ENCODE results near the gene DOCK2. TPM values are rescaled to one million over a fixed set of nuclear protein-coding genes. Genes with fewer than 3 reads are reported as not detected.

DOCK2 gene
- total RNA-seq, 1 experiment from 2014 or later = 2.2 TPM

DNA sequence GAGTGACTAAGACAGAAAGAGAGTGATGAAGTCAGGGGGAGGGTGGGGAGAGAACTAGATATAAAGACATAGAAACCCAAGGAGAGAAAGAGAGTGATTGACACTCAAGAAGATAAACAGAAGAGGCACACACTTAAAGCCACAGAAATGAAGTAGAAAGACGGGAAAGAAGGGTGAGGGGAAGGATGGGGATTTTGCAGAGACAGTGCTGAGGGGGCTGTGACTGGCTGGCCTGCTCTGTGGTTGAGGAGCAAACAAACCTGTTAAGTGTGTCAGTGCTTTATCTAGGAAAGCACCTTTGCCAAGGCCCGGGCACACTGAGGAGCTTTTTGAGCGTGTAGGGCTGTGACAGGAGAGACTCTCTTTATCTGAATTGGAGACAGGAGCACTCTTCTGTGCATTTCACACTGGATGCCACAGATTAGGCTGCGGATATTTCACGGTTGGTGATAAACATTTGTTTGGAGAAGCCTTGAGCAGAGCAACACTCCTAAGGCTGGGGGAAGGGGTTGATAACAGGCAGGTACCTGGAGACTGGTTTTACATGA, 109.1 kb downstream of the DOCK2 start:
- intact Hi-C loops (cut with micrococcal nuclease; ENCODE audit: unreplicated experiment) = no loop called here

DNA sequence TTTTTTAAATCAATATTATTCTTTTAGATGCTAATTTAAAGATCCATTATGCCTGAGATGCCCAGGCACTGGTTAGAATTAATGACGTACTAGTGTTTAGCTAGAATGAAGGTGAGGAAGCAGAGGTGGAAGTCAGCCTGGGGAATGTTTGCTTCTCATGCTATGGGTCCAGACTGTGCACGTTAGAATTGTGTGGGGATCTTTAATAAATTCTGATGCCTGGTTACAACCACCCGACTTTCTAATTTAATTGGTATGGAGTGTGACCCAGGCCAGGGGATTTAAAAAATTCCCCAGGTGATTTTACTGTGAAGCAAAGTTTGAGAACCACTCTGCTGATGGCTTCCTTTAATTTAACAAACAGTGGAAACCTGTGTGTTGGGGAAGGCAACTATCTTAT, 111.1 kb downstream of the DOCK2 start:
- no peaks in the 10 kb centered on the region for H3K36me3 ChIP-seq (ENCODE audit: insufficient read depth, low read length, poor library complexity, severe bottlenecking)
- no peak overlapping the region for H3K4me3 ChIP-seq (ENCODE audit: low read depth, low read length, poor library complexity, severe bottlenecking)
- no peaks in the 10 kb centered on the region for H3K4me1 ChIP-seq (ENCODE audit: insufficient read depth, low read length, poor library complexity, severe bottlenecking)
- no peaks in the 10 kb centered on the region for H3K9me3 ChIP-seq (ENCODE audit: low read depth, low read length, poor library complexity, severe bottlenecking)
- CTCF ChIA-PET = no interaction called here
- TF ChIP-seq, protein P1, sequence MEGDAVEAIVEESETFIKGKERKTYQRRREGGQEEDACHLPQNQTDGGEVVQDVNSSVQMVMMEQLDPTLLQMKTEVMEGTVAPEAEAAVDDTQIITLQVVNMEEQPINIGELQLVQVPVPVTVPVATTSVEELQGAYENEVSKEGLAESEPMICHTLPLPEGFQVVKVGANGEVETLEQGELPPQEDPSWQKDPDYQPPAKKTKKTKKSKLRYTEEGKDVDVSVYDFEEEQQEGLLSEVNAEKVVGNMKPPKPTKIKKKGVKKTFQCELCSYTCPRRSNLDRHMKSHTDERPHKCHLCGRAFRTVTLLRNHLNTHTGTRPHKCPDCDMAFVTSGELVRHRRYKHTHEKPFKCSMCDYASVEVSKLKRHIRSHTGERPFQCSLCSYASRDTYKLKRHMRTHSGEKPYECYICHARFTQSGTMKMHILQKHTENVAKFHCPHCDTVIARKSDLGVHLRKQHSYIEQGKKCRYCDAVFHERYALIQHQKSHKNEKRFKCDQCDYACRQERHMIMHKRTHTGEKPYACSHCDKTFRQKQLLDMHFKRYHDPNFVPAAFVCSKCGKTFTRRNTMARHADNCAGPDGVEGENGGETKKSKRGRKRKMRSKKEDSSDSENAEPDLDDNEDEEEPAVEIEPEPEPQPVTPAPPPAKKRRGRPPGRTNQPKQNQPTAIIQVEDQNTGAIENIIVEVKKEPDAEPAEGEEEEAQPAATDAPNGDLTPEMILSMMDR (conservative IDR thresholded peaks at IDR 0.05; ENCODE audit: low read depth, low read length) = no peak
- TF ChIP-seq EZH2 (IDR thresholded peaks at IDR 0.05; ENCODE audit: borderline replicate concordance, low read depth, low read length, poor library complexity, severe bottlenecking) = no peak
- no peaks in the 10 kb centered on the region for H3K27me3 ChIP-seq (replicated peaks; ENCODE audit: insufficient read depth, low read depth, low read length, poor library complexity)
- POLR2A ChIA-PET (ENCODE audit: low non-redundant PET) = no interaction called here
- DNase-seq (ENCODE audit: low spot score) = no peak
- intact Hi-C loops (cut with micrococcal nuclease; ENCODE audit: unreplicated experiment) = no loop called here
- no TSS peak for BruUV-seq (replicated peaks)
- H3K27ac ChIP-seq (ENCODE audit: low read depth, low read length, poor library complexity, severe bottlenecking) = no peak overlapping the region

More for the DNA sequence above, 109.1 kb downstream of the DOCK2 start:
- POLR2A ChIA-PET (ENCODE audit: low non-redundant PET) = no interaction called here
- Histone ChIP-seq H3K36me3 (ENCODE audit: insufficient read depth, low read length, poor library complexity, severe bottlenecking) (no peaks in the 10 kb centered on the region), H3K4me1 (ENCODE audit: insufficient read depth, low read length, poor library complexity, severe bottlenecking) (no peaks in the 10 kb centered on the region), H3K9me3 (ENCODE audit: low read depth, low read length, poor library complexity, severe bottlenecking) (no peaks in the 10 kb centered on the region), H3K4me3 (ENCODE audit: low read depth, low read length, poor library complexity, severe bottlenecking) (no peak overlapping the region), H3K27me3 (replicated peaks; ENCODE audit: insufficient read depth, low read depth, low read length, poor library complexity) (no peaks in the 10 kb centered on the region), H3K27ac (ENCODE audit: low read depth, low read length, poor library complexity, severe bottlenecking) (no peak overlapping the region)
- no peak for DNase-seq (ENCODE audit: low spot score)
- TF ChIP-seq EZH2 (IDR thresholded peaks at IDR 0.05; ENCODE audit: borderline replicate concordance, low read depth, low read length, poor library complexity, severe bottlenecking) = no peak
- TF ChIP-seq, protein P1 (conservative IDR thresholded peaks at IDR 0.05; ENCODE audit: low read depth, low read length) = no peak
- no TSS peak for BruUV-seq (replicated peaks)
- CTCF ChIA-PET = no interaction called here

DNA sequence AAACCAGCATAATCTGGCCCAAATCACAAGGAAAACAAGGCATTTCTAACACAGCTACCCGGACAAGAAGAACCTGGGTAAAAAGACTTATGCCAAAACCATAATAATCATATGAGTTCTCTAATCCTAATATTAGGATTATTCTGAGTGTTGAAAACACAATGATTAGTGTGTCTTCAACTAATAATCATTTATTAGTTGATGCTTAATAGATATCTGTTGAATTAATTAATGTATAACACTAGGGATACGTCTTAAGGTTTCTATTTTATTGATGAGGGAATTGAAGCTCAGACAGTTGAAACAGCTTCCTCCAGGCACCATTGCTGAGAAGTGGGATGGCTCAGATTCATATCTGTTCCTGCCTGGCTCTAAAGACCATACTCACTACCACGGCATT, 112.2 kb downstream of the DOCK2 start:
- H3K27me3 ChIP-seq (replicated peaks; ENCODE audit: insufficient read depth, low read depth, low read length, poor library complexity) = no peaks in the 10 kb centered on the region
- TF ChIP-seq EZH2 (IDR thresholded peaks at IDR 0.05; ENCODE audit: borderline replicate concordance, low read depth, low read length, poor library complexity, severe bottlenecking) = no peak
- TF ChIP-seq, protein P1 (conservative IDR thresholded peaks at IDR 0.05; ENCODE audit: low read depth, low read length) = no peak
- no peaks in the 10 kb centered on the region for H3K4me1 ChIP-seq (ENCODE audit: insufficient read depth, low read length, poor library complexity, severe bottlenecking)
- DNase-seq (ENCODE audit: low spot score) = no peak
- no peak overlapping the region for H3K4me3 ChIP-seq (ENCODE audit: low read depth, low read length, poor library complexity, severe bottlenecking)
- ChIA-PET POLR2A (ENCODE audit: low non-redundant PET) (interaction anchor here (0.7 kb wide), 1 partner anchor 14 kb away, joined by 3 read pairs; no protein-coding TSS in a partner anchor), CTCF (no interaction called here)
- no TSS peak for BruUV-seq (replicated peaks)
- H3K36me3 ChIP-seq (ENCODE audit: insufficient read depth, low read length, poor library complexity, severe bottlenecking) = no peaks in the 10 kb centered on the region
- intact Hi-C loops (cut with micrococcal nuclease; ENCODE audit: unreplicated experiment) = no loop called here
- H3K9me3 ChIP-seq (ENCODE audit: low read depth, low read length, poor library complexity, severe bottlenecking) = no peaks in the 10 kb centered on the region
- no peak overlapping the region for H3K27ac ChIP-seq (ENCODE audit: low read depth, low read length, poor library complexity, severe bottlenecking)

Data from A673 (cell line).